ENCODE data around the gene LEFTY2. TPM values are rescaled to one million over a fixed set of nuclear protein-coding genes. Genes with fewer than 3 reads are reported as not detected.

Gene LEFTY2
- total and polyA plus RNA-seq, 9 donors = 2.1 to 6.6 (median 3.9) TPM

- Histone ChIP-seq H3K36me3 (ENCODE audit: control insufficient read depth, insufficient read depth, low read length) (peaks cover 58% of the 10 kb centered on the region), H3K9me3 (replicated peaks; ENCODE audit: control insufficient read depth, low read depth, low read length) (no peaks in the 10 kb centered on the region), H3K4me1 (ENCODE audit: control insufficient read depth, insufficient read depth, low read length) (peaks cover 15% of the 10 kb centered on the region), H3K4me3 (ENCODE audit: low read length) (no peak overlapping the region), H3K27ac (ENCODE audit: low read length) (no peak overlapping the region), H3K27me3 (ENCODE audit: control insufficient read depth, insufficient read depth, low read length) (no peaks in the 10 kb centered on the region)
- peak; percentile 33 for DNase-seq
- 23% methylated on average over 2 of the region's 5 CpGs for WGBS (ENCODE audit: insufficient coverage)
Observed at GRCh38 chr1:225919906-225920305, 21.1 kb downstream of the LEFTY2 start.

GRCh38 chr1:225918280-225918679, 22.7 kb downstream of the LEFTY2 start:
- 80% methylated on average over 1 of the region's 4 CpGs for WGBS (ENCODE audit: insufficient coverage)
- no peak for DNase-seq
- peaks cover 8% of the 10 kb centered on the region for H3K4me1 ChIP-seq (ENCODE audit: control insufficient read depth, insufficient read depth, low read length)
- peaks cover 68% of the 10 kb centered on the region for H3K36me3 ChIP-seq (ENCODE audit: control insufficient read depth, insufficient read depth, low read length)
- no peaks in the 10 kb centered on the region for H3K9me3 ChIP-seq (replicated peaks; ENCODE audit: control insufficient read depth, low read depth, low read length)
- no peak overlapping the region for H3K4me3 ChIP-seq (ENCODE audit: low read length)
- no peak overlapping the region for H3K27ac ChIP-seq (ENCODE audit: low read length)
- H3K27me3 ChIP-seq (ENCODE audit: control insufficient read depth, insufficient read depth, low read length) = no peaks in the 10 kb centered on the region

GRCh38 chr1:225917536-225917935, 23.5 kb downstream of the LEFTY2 start:
- no peaks in the 10 kb centered on the region for H3K27me3 ChIP-seq (ENCODE audit: control insufficient read depth, insufficient read depth, low read length)
- no peak overlapping the region for H3K4me3 ChIP-seq (ENCODE audit: low read length)
- WGBS (ENCODE audit: insufficient coverage) = 95% methylated on average over 2 of the region's 5 CpGs
- H3K9me3 ChIP-seq (replicated peaks; ENCODE audit: control insufficient read depth, low read depth, low read length) = no peaks in the 10 kb centered on the region
- peaks cover 1% of the 10 kb centered on the region for H3K4me1 ChIP-seq (ENCODE audit: control insufficient read depth, insufficient read depth, low read length)
- no peak for DNase-seq
- H3K36me3 ChIP-seq (ENCODE audit: control insufficient read depth, insufficient read depth, low read length) = peaks cover 68% of the 10 kb centered on the region
- no peak overlapping the region for H3K27ac ChIP-seq (ENCODE audit: low read length)

- no CpG with 5 or more reads among the region's 3 CpGs for WGBS (ENCODE audit: insufficient coverage)
- Histone ChIP-seq H3K27ac (ENCODE audit: low read length) (no peak overlapping the region), H3K4me1 (ENCODE audit: control insufficient read depth, insufficient read depth, low read length) (no peaks in the 10 kb centered on the region)
Observed at GRCh38 chr1:225917101-225917500, 23.9 kb downstream of the LEFTY2 start.

GRCh38 chr1:225915538-225915991, 25.5 kb downstream of the LEFTY2 start:
- Histone ChIP-seq H3K36me3 (ENCODE audit: control insufficient read depth, insufficient read depth, low read length) (peaks cover 54% of the 10 kb centered on the region), H3K27me3 (ENCODE audit: control insufficient read depth, insufficient read depth, low read length) (no peaks in the 10 kb centered on the region), H3K27ac (ENCODE audit: low read length) (no peak overlapping the region), H3K4me1 (ENCODE audit: control insufficient read depth, insufficient read depth, low read length) (peaks cover 3% of the 10 kb centered on the region), H3K4me3 (ENCODE audit: low read length) (no peak overlapping the region), H3K9me3 (replicated peaks; ENCODE audit: control insufficient read depth, low read depth, low read length) (no peaks in the 10 kb centered on the region)
- 69% methylated on average over 6 of the region's 7 CpGs for WGBS (ENCODE audit: insufficient coverage)
- DNase-seq = no peak

More at GRCh38 chr1:225917101-225917500, 23.9 kb downstream of the LEFTY2 start:
- Histone ChIP-seq H3K9me3 (replicated peaks; ENCODE audit: control insufficient read depth, low read depth, low read length) (no peaks in the 10 kb centered on the region), H3K4me3 (ENCODE audit: low read length) (no peak overlapping the region), H3K27me3 (ENCODE audit: control insufficient read depth, insufficient read depth, low read length) (no peaks in the 10 kb centered on the region), H3K36me3 (ENCODE audit: control insufficient read depth, insufficient read depth, low read length) (peaks cover 70% of the 10 kb centered on the region)
- no peak for DNase-seq

- Histone ChIP-seq H3K9me3 (replicated peaks; ENCODE audit: control insufficient read depth, low read depth, low read length) (no peaks in the 10 kb centered on the region), H3K27ac (ENCODE audit: low read length) (no peak overlapping the region), H3K36me3 (ENCODE audit: control insufficient read depth, insufficient read depth, low read length) (peaks cover 48% of the 10 kb centered on the region), H3K4me1 (ENCODE audit: control insufficient read depth, insufficient read depth, low read length) (peaks cover 3% of the 10 kb centered on the region), H3K4me3 (ENCODE audit: low read length) (no peak overlapping the region), H3K27me3 (ENCODE audit: control insufficient read depth, insufficient read depth, low read length) (no peaks in the 10 kb centered on the region)
- no peak for DNase-seq
- 70% methylated on average over 2 of the region's 6 CpGs for WGBS (ENCODE audit: insufficient coverage)
Observed at GRCh38 chr1:225914947-225915346, 26.1 kb downstream of the LEFTY2 start.

- Histone ChIP-seq H3K9me3 (replicated peaks; ENCODE audit: control insufficient read depth, low read depth, low read length) (no peaks in the 10 kb centered on the region), H3K27ac (ENCODE audit: low read length) (no peak overlapping the region), H3K4me1 (ENCODE audit: control insufficient read depth, insufficient read depth, low read length) (peaks cover 3% of the 10 kb centered on the region), H3K27me3 (ENCODE audit: control insufficient read depth, insufficient read depth, low read length) (no peaks in the 10 kb centered on the region), H3K4me3 (ENCODE audit: low read length) (no peak overlapping the region), H3K36me3 (ENCODE audit: control insufficient read depth, insufficient read depth, low read length) (peaks cover 44% of the 10 kb centered on the region)
- WGBS (ENCODE audit: insufficient coverage) = 70% methylated on average over 3 of the region's 6 CpGs
- DNase-seq = no peak
Observed at GRCh38 chr1:225914391-225914790, 26.6 kb downstream of the LEFTY2 start.

- H3K27ac ChIP-seq (ENCODE audit: low read length) = no peak overlapping the region
- WGBS (ENCODE audit: insufficient coverage) = 23% methylated on average over 40 of the region's 53 CpGs
- no peaks in the 10 kb centered on the region for H3K27me3 ChIP-seq (ENCODE audit: control insufficient read depth, insufficient read depth, low read length)
- H3K36me3 ChIP-seq (ENCODE audit: control insufficient read depth, insufficient read depth, low read length) = peaks cover 27% of the 10 kb centered on the region
- H3K4me3 ChIP-seq (ENCODE audit: low read length) = no peak overlapping the region
- H3K9me3 ChIP-seq (replicated peaks; ENCODE audit: control insufficient read depth, low read depth, low read length) = no peaks in the 10 kb centered on the region
- peak; percentile 64 for DNase-seq
- peaks cover 3% of the 10 kb centered on the region for H3K4me1 ChIP-seq (ENCODE audit: control insufficient read depth, insufficient read depth, low read length)
Observed at GRCh38 chr1:225911191-225912130, 29.6 kb downstream of the LEFTY2 start.

GRCh38 chr1:225909477-225909876, 31.5 kb downstream of the LEFTY2 start:
- no peak for DNase-seq

GRCh38 chr1:225908773-225909172, 32.2 kb downstream of the LEFTY2 start:
- H3K4me1 ChIP-seq (ENCODE audit: control insufficient read depth, insufficient read depth, low read length) = peaks cover 3% of the 10 kb centered on the region
- no peaks in the 10 kb centered on the region for H3K9me3 ChIP-seq (replicated peaks; ENCODE audit: control insufficient read depth, low read depth, low read length)
- no peak for DNase-seq
- H3K27ac ChIP-seq (ENCODE audit: low read length) = no peak overlapping the region
- H3K4me3 ChIP-seq (ENCODE audit: low read length) = no peak overlapping the region
- no peaks in the 10 kb centered on the region for H3K27me3 ChIP-seq (ENCODE audit: control insufficient read depth, insufficient read depth, low read length)
- WGBS (ENCODE audit: insufficient coverage) = 100% methylated on average over 1 of the region's 2 CpGs
- peaks cover 4% of the 10 kb centered on the region for H3K36me3 ChIP-seq (ENCODE audit: control insufficient read depth, insufficient read depth, low read length)

More at GRCh38 chr1:225909477-225909876, 31.5 kb downstream of the LEFTY2 start:
- Histone ChIP-seq H3K4me3 (ENCODE audit: low read length) (no peak overlapping the region), H3K9me3 (replicated peaks; ENCODE audit: control insufficient read depth, low read depth, low read length) (no peaks in the 10 kb centered on the region), H3K4me1 (ENCODE audit: control insufficient read depth, insufficient read depth, low read length) (peaks cover 3% of the 10 kb centered on the region), H3K36me3 (ENCODE audit: control insufficient read depth, insufficient read depth, low read length) (peaks cover 11% of the 10 kb centered on the region), H3K27me3 (ENCODE audit: control insufficient read depth, insufficient read depth, low read length) (no peaks in the 10 kb centered on the region), H3K27ac (ENCODE audit: low read length) (no peak overlapping the region)
- WGBS (ENCODE audit: insufficient coverage) = 94% methylated on average over 1 of the region's 1 CpG
